Activated naive CD4-positive, alpha-beta T cell treated with Interleukin-2 at 50 U/mL for 16 hours (primary cell): Measurements from ENCODE around the gene ZSWIM5.
"Not testable (repeated sequence)": the region's sequence is repeated elsewhere in the genome, so short reads cannot be mapped to it uniquely, and the experiment has no call there.

Source experiments
- DNase-seq: peaks from one replicate; pipeline ENCODE4 v3.0.0-alpha.2; 2020

ZSWIM5 gene

GRCh38 chr1:45084562-45084961, 121.8 kb downstream of the ZSWIM5 start:
- DNase-seq: no peak

- no peak for DNase-seq
Measured at GRCh38 chr1:45079533-45079932, 126.9 kb downstream of the ZSWIM5 start.

- DNase-seq: not testable (repeated sequence)
Measured at GRCh38 chr1:45076959-45077358, 129.4 kb downstream of the ZSWIM5 start.

- no peak for DNase-seq
Measured at GRCh38 chr1:45071567-45071966, 134.8 kb downstream of the ZSWIM5 start.

- DNase-seq: no peak
Measured at GRCh38 chr1:45067806-45068205, 138.6 kb downstream of the ZSWIM5 start.

- DNase-seq: no peak
Measured at GRCh38 chr1:45065083-45065482, 141.3 kb downstream of the ZSWIM5 start.

- DNase-seq: not testable (repeated sequence)
Measured at GRCh38 chr1:45062463-45062862, 143.9 kb downstream of the ZSWIM5 start.

- no peak for DNase-seq
Measured at GRCh38 chr1:45059829-45060228, 146.6 kb downstream of the ZSWIM5 start.

- no peak for DNase-seq
Measured at GRCh38 chr1:45057542-45057941, 148.9 kb downstream of the ZSWIM5 start.

- DNase-seq: peak; percentile 2
Measured at GRCh38 chr1:45051005-45051772, 155.2 kb downstream of the ZSWIM5 start.

- no peak for DNase-seq
Measured at GRCh38 chr1:45047032-45047431, 159.4 kb downstream of the ZSWIM5 start.

- no peak for DNase-seq
Measured at GRCh38 chr1:45044916-45045315, 161.5 kb downstream of the ZSWIM5 start.

GRCh38 chr1:45043094-45043493, 163.3 kb downstream of the ZSWIM5 start:
- DNase-seq: no peak

- DNase-seq: no peak
Measured at GRCh38 chr1:45040297-45040696, 166.1 kb downstream of the ZSWIM5 start.

- DNase-seq: no peak
Measured at GRCh38 chr1:45038661-45039364, 167.6 kb downstream of the ZSWIM5 start.

GRCh38 chr1:45038240-45038639, 168.2 kb downstream of the ZSWIM5 start:
- no peak for DNase-seq

GRCh38 chr1:45037456-45037855, 168.9 kb downstream of the ZSWIM5 start:
- DNase-seq: no peak

- DNase-seq: no peak
Measured at GRCh38 chr1:45035631-45036301, 170.6 kb downstream of the ZSWIM5 start.

- DNase-seq: no peak
Measured at GRCh38 chr1:45033356-45033755, 173.0 kb downstream of the ZSWIM5 start.

- DNase-seq: no peak
Measured at GRCh38 chr1:45032837-45033236, 173.6 kb downstream of the ZSWIM5 start.

- no peak for DNase-seq
Measured at GRCh38 chr1:45026446-45026845, 180.0 kb downstream of the ZSWIM5 start.

GRCh38 chr1:45023663-45024062, 182.7 kb downstream of the ZSWIM5 start:
- no peak for DNase-seq

GRCh38 chr1:45018599-45019230, 187.7 kb downstream of the ZSWIM5 start:
- DNase-seq: peak; percentile 67
